ENCODE measurements around the gene KRTAP10-4.
"Not testable (repeated sequence)": the region's sequence is repeated elsewhere in the genome, so short reads cannot be mapped to it uniquely, and the experiment has no call there.

Gene KRTAP10-4

GRCh38 chr21:44601596-44602462 lies 28.3 kb downstream of the KRTAP10-4 start:
- DNase-seq = no peak

DNA sequence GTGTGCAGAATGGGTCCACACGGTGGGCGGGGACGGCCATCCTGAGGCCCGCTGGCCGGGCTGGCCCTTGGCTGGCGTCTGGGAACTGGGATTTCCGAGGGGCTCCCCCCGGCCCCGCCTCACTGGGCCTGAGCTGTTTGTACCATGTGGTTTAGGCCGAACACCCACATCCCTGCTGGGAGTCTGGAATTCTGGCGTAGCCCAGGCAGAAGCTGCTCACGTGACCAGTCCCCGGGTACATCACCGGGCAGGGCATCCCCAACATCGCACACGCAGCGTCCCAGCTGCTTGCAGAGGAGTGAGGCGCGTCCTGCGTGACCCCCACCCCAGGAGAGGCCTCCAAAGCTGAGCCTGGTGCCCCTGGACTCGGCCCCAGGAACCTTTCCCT lies 28.9 kb downstream of the KRTAP10-4 start:
- no peak for DNase-seq

DNA sequence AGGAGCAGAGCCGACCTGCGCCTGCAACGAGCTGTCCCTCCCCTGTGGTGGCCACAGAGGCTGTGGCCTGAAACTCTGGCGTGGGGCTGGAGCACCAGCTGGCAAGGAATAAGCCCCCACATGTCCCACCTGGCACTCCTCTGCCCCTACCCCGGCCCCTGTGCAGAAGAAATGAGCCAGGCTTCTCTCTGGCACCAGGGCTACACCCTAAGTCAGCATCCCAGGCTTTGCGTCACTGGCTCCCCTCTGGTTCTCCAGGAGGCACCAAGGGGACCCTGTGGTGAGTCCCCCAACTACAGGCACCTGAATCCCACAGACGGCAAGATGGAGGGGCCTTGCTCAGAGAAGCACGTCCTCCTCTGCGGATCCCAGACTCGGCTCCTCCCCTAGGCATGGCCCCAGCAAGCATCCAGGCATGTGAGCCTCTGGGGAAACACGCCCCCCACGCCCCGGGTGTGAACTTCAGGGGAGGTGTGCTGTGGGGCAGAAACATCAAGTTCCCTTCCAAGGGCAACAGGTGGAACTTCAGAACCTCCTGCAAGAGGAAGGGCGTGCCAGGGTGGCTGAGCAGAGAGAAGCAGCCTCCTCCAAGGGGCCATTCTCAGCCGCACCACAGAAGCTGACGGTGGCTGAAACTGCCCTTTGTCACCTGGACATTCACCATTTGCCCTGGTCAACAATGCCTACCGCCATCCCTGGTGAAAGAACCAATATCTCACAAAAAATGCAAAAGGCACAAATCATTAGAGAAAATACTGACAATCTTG lies 29.8 kb downstream of the KRTAP10-4 start:
- DNase-seq = no peak

DNA sequence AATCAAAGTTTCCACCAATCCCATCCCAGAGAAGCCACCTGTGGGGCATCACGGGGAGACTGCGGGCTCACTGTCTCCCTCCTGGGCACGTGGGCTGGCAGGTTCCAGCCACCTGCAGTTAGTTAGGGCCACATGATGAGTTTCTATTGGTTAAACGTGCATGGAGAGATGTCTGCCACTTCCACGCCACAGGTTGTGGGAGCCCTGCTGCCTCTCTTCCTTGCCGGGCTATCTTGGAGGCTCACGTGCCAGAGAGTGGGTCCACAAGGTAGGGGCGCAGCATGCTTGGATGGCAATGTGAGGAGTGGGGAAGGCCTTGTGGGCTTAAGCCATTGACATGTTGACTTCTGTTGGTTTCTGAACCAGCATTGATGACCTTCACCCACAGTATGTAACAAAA lies 30.4 kb downstream of the KRTAP10-4 start:
- DNase-seq = no peak

DNA sequence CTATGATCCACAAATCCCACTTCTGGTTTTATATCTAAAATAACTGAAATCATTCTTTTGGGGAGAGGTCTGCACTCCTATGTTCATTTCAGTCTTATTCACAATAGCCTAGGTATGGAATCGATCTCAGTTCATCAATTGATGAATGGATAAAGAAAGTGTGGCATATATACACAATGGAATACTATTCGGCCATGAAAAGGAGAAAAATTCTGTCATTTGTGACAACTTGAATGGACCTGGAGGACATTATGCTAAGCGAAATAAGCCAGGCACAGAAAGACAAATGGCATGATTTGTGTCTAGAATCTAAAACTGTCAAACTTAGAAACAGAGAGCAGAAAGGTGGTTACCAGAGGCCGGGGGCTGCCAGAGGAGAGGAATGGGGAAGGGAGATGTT lies 33.0 kb downstream of the KRTAP10-4 start:
- DNase-seq = no peak

DNA sequence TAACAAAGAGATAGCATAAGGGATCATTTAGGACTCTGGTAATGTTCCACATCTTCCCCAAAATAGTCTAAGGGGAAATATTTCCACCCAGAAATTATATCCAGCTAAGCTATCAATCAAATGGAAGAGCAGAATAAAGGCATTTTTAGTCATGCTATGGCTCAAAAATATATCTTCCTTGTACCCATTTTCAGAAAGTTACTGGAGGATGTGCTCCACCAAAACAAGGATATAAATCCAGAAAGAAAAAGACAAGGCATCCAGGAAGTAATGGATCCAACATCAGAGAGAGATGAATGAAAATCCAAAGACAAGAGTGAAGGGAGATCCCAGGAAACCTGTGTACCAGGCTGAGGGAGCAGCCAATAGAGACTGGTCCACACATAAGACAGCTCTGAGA lies 35.7 kb downstream of the KRTAP10-4 start:
- no peak for DNase-seq

DNA sequence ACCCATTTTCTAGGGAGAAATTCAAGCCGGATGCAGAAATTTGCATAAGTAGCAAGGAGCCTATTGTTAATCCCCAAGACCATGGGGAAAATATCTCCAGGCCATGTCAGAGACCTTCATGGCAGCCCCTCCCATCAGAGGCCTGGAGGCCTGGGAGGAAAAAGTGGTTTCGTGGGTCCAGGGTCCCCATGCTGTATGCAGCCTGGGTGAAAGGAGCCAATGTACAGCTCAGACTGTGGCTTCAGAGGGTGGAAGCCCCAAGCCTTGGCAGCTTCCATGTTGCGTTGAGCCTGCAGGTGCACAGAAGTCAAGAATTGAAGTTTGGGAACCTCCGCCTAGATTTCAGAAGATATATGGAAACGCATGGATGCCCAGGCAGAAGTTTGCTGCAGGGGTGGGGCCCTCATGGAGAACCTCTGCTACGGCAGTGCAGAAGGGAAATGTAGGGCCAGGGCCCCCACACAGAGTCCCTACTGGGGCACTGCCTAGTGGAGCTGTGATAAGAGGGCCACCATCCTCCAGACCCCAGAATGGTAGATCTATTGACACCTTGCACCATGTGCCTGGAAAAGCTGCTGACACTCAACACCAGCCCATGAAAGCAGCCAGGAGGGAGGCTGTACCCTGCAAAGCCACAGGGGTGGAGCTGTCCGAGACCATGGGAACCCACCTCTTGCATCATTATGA lies 36.8 kb downstream of the KRTAP10-4 start:
- not testable (repeated sequence) for DNase-seq

GRCh38 chr21:44611551-44611950 lies 38.0 kb downstream of the KRTAP10-4 start:
- DNase-seq = no peak

GRCh38 chr21:44612029-44612486 lies 38.5 kb downstream of the KRTAP10-4 start, which contains the start of gene KRTAP10-8:
Gene KRTAP10-8 (plus strand): TSS chr21:44612079. CDS start chr21:44612101, 22 bp downstream.
- DNase-seq = no peak

DNA sequence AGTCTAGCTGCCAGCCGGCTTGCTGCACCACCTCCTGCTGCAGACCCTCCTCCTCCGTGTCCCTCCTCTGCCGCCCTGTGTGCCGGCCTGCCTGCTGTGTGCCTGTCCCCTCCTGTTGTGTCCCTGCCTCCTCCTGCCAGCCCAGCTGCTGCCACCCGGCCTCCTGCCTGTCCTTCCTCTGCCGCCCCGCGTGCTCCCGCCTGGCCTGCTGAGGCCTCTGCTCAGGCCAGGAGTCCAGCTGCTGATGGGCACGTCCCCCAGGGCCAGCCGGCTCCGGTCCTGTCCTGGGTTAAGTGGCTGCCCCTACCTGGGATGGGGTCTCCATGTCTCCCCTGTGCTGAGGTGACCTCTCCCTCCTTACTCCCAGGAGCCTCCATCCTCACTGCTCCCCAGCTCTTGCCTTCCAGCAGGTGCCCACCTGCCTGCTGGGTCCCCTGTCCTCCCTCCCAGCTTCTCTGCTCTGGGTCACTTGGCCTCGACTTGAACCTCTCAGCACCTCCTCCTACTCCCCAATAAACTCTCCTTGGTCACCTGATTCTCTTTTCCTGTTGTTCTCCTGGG lies 39.2 kb downstream of the KRTAP10-4 start:
- DNase-seq = no peak

DNA sequence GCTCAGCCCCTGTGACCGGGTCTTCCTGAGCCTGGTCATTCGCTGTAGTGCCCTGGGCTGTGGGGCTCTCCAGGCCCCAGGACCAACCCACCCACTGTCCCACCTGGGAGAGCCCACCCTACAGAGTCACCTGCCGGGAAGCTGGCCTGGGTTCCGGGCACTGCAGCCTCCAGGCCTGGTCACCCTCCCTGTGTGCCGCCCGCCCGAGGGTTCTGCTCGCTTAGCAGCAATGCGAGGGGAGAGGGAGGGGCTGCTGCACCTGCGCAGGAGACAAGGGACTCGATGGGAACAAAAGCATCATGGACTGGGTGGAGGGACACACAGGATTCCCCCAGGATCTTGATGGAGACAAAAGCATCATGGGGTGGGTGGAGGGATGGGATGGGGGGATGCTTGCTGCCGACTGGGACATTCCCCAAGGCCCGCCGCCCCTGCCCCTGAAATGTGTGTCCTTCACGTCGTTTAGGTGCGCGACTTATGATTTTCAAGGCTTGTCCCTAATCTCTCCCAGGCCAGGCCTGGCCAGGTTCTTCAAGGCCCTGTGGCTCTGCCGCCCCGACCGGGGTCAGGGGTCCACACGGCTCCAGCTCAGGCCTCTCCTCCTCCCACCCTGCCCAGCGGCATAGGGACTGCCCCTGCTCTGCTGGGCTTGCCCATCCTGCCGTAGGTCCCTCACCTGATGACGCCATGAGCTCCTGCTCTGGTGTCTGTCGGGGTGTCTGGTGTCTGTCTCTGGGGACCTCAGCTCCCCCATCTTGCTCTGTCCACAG lies 40.0 kb downstream of the KRTAP10-4 start:
- DNase-seq = no peak

DNA sequence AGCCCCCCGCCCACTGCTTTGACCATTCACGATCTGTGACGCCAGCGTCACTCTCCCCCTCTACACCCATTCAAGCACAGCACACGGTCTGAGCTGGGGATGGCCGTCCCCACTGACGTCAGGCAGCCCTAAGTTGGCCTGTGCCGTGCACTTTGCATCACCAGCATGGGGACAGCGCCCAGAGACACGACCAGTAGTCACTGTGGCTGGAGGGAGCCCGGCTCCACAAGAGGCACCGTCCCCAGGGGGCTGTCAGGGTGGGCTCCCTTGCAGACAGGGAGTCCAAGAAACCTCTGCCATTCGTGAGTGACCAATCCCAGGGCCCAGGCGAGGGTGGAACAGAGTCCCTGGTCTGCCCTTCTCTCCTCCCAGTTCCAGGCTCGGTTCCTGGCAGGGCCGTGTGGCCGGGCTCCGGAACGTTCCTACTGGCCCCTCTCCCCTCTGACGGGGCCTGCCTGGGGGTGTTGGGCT lies 40.7 kb downstream of the KRTAP10-4 start:
- DNase-seq = no peak

DNA sequence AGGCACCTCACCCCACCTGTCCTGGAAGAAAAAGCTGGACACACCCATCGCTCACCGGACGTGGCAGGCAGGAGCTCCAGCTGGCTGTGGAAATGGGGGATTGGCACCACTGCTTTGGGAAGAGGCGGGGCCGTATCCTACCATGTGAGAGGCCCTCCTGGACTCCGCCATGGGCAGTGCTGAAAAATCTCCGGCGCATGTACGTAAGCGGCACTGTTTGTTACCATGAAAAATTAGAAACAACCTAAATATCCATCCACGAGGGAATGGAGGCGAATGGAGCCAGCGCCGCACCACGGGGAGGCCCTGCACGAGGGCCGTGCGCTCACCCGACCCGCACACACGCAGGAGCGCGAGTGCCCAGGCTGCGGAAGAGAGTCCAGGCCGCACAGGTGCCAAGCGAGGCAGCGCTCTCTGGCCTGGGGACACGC lies 41.4 kb downstream of the KRTAP10-4 start:
- DNase-seq = no peak

DNA sequence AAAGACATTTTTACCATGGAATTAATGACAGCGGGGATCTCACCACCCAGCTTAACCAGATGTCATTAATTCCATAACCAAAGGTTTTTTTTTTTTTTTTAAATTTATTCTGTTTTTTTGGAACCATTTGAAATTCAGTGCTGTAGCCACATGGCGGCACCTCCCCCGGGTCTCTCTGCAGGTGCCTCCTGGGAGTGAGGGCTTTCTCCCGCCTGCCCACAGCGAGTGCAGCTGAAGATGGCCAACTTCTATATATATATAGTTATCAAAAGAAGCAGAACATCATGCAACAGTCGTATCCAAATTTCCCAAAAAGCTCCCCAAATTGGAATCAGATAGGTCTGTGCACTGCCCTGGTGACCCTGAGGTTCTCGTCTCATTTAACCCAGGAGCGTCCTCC lies 41.9 kb downstream of the KRTAP10-4 start:
- DNase-seq = no peak

GRCh38 chr21:44615911-44616590 lies 42.5 kb downstream of the KRTAP10-4 start:
- no peak for DNase-seq

DNA sequence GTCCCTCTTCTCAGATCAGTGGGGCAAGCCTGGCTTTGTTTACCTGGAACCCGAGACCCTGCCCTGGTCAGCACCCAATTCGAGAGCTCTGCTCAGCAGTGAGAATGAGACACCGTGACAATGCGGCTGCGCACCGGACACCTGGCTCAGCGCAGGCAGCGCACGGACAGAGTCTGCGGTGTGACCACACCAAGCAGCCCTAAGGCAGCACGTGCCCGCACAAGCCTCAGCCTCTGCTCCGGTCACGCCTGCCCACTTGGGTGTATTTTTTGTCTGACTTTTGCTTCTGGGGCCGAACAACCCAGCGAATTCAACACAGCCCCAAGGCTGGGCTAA lies 43.0 kb downstream of the KRTAP10-4 start:
- no peak for DNase-seq

- DNase-seq = no peak
Measured at GRCh38 chr21:44617071-44617501, 43.6 kb downstream of the KRTAP10-4 start.

- no peak for DNase-seq
Measured at GRCh38 chr21:44618504-44618903, 45.0 kb downstream of the KRTAP10-4 start.

GRCh38 chr21:44618909-44619308 lies 45.4 kb downstream of the KRTAP10-4 start:
- DNase-seq = peak; percentile 76

GRCh38 chr21:44619886-44620285 lies 46.4 kb downstream of the KRTAP10-4 start:
- DNase-seq = no peak

DNA sequence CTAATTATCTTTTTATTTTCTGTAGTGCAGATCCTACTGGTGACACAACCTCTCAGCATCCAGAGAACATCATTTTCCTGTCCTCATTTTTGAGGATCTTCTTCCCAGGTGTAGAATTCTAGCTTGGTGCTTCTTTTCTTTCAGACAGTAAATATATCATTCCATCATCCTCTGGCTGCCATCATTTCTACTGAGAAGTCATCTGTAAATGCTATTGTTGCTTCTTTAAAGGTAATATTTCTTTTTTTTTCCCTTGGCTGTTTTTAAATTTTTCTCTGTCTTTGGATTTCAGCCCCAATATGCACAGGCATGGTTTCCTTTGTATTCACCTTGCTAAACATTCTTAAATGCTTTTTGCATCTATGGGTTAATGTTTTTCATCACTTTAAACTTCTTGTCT lies 50.0 kb downstream of the KRTAP10-4 start:
- DNase-seq = no peak
